Liver (tissue), 9 donors: ENCODE results near the gene NRF1. TPM values are rescaled to one million over a fixed set of nuclear protein-coding genes. Genes with fewer than 3 reads are reported as not detected.

Experiments
- DNase-seq: peaks from one replicate; pipeline ENCODE4 v3.0.0-alpha.2; 2017; ENCODE audit warnings: low spot score
- H3K27ac ChIP-seq, 2 donors: one replicate each; pipeline ENCODE4 v1.7.0; 2013; ENCODE audit warnings: inconsistent platforms in 2 of 2, low read length in 2 of 2, control low read depth in 1 of 2, low read depth in 1 of 2, mild to moderate bottlenecking in 1 of 2
- H3K27me3 ChIP-seq, 4 donors: one replicate each; pipeline versions ENCODE4 v1.6.1 to v1.7.0; 2013; ENCODE audit warnings: low read length in 3 of 4, inconsistent platforms in 1 of 4, mild to moderate bottlenecking in 1 of 4, moderate library complexity in 1 of 4; ENCODE audit not compliant: control insufficient read depth in 4 of 4, insufficient read depth in 4 of 4
- H3K36me3 ChIP-seq, 4 donors: one replicate each; pipeline versions ENCODE4 v1.6.1 to v1.7.0; 2013; ENCODE audit warnings: low read length in 3 of 4, mild to moderate bottlenecking in 3 of 4, low read depth in 1 of 4, moderate library complexity in 1 of 4; ENCODE audit not compliant: control insufficient read depth in 4 of 4, insufficient read depth in 3 of 4
- H3K4me1 ChIP-seq, 4 donors: one replicate each; pipeline versions ENCODE4 v1.6.1 to v1.7.0; 2013; ENCODE audit warnings: low read length in 3 of 4, mild to moderate bottlenecking in 3 of 4, moderate library complexity in 1 of 4; ENCODE audit not compliant: control insufficient read depth in 4 of 4, insufficient read depth in 4 of 4
- H3K4me3 ChIP-seq, 3 donors: one replicate each; pipeline versions ENCODE4 v1.6.1 to v1.7.0; 2013; ENCODE audit warnings: low read length in 3 of 3, control low read depth in 1 of 3, low read depth in 1 of 3, mild to moderate bottlenecking in 1 of 3
- H3K9ac ChIP-seq, 2 donors: one replicate each; pipeline ENCODE4 v1.7.0; 2013; ENCODE audit warnings: low read length in 2 of 2, mild to moderate bottlenecking in 2 of 2, moderate library complexity in 2 of 2, control low read depth in 1 of 2, low read depth in 1 of 2
- H3K9me3 ChIP-seq, 4 donors: one replicate each; pipeline versions ENCODE4 v1.6.1 to v1.7.0; 2013; ENCODE audit warnings: low read length in 3 of 4; ENCODE audit not compliant: control insufficient read depth in 4 of 4
- CTCF ChIP-seq: fragments of 150-350 bp; IDR thresholded peaks from 2 replicates; pipeline ENCODE4 v1.5.1; 2017; ENCODE audit warnings: improper control_type of control experiment, low read depth, low read length; ENCODE audit not compliant: missing input control
- EGR1 ChIP-seq, 2 donors: IDR thresholded peaks; 2 replicates each; pipeline ENCODE4 v1.6.1; 2016 to 2018; ENCODE audit warnings: antibody characterized with exemption in 2 of 2, low read depth in 2 of 2
- FOXA1 ChIP-seq: IDR thresholded peaks from 2 replicates; pipeline ENCODE4 v1.6.1; 2016; ENCODE audit warnings: antibody characterized with exemption
- GABPA ChIP-seq, 2 donors: IDR thresholded peaks in 1 of 2; conservative IDR thresholded peaks in 1 of 2; 2 replicates each; pipeline ENCODE4 v1.6.1; 2016; ENCODE audit warnings: antibody characterized with exemption in 2 of 2, mild to moderate bottlenecking in 1 of 2, moderate library complexity in 1 of 2
- HNF4A ChIP-seq, 2 donors: conservative IDR thresholded peaks; 2 replicates each; pipeline ENCODE4 v1.6.1; 2016; ENCODE audit warnings: antibody characterized with exemption in 2 of 2, mild to moderate bottlenecking in 2 of 2
- HNF4G ChIP-seq: IDR thresholded peaks from 2 replicates; pipeline ENCODE4 v1.6.1; 2016; ENCODE audit warnings: antibody characterized with exemption
- JUND ChIP-seq, 2 donors: IDR thresholded peaks; 2 replicates each; pipeline ENCODE4 v1.6.1; 2016; ENCODE audit warnings: antibody characterized with exemption in 2 of 2
- REST ChIP-seq: IDR thresholded peaks from 2 replicates; pipeline ENCODE4 v1.6.1; 2016; ENCODE audit warnings: antibody characterized with exemption, mild to moderate bottlenecking
- SP1 ChIP-seq: IDR thresholded peaks from 2 replicates; pipeline ENCODE4 v1.6.1; 2018; ENCODE audit warnings: antibody characterized with exemption, mild to moderate bottlenecking
- TAF1 ChIP-seq: conservative IDR thresholded peaks from 2 replicates; pipeline ENCODE4 v1.6.1; 2016; ENCODE audit warnings: antibody characterized with exemption, mild to moderate bottlenecking
- YY1 ChIP-seq: IDR thresholded peaks from 2 replicates; pipeline ENCODE4 v1.6.1; 2016; ENCODE audit warnings: antibody characterized with exemption, mild to moderate bottlenecking
- WGBS: extraction: QIAGEN DNeasy Blood & Tissue Kit; methylation state at CpG from one replicate; pipeline ENCODE4 v1.1.7; 2013; 5-methylcytosine and 5-hydroxymethylcytosine counted together
- polyA plus RNA-seq, 2 donors: library from polyadenylated mRNA; stranded (reverse) in 1 of 2; unstranded in 1 of 2; fragments of 200-250 nt in 1 of 2; fragments of >200 nt in 1 of 2; fragmentation: Nextera tagmentation in 1 of 2; extraction: Ambion mirVana in 1 of 2; gene quantifications; one replicate each; pipeline versions ENCODE4 v1.2.1 to v1.2.3, GENCODE V29; 2013 to 2015
- total RNA-seq, 2 donors: library from RNA; depleted of rRNA; stranded (reverse); fragments of >200 nt; gene quantifications; one replicate each; pipeline ENCODE4 v1.2.3, GENCODE V29; 2014
- TF ChIP-seq, protein P1 (sequence below): IDR thresholded peaks from 2 replicates; pipeline ENCODE4 v1.6.1; 2016; ENCODE audit warnings: antibody characterized with exemption
- TF ChIP-seq, protein P2 (sequence below): IDR thresholded peaks from 2 replicates; pipeline ENCODE4 v1.6.1; 2016; ENCODE audit warnings: antibody characterized with exemption
- TF ChIP-seq, protein P3 (sequence below): IDR thresholded peaks from 2 replicates; pipeline ENCODE4 v1.6.1; 2016; ENCODE audit warnings: antibody characterized with exemption
- donor health status: healthy.
- donor health status: healthy.
- donor health status: healthy.
- donor health status: healthy.
- donor health status: healthy.

NRF1 gene
- total and polyA plus RNA-seq, 4 donors: 1.3 to 14.8 (median 5.3) TPM

GRCh38 chr7:129774871-129775694 lies 163.6 kb downstream of the NRF1 start:
- no peak overlapping the region for H3K27ac ChIP-seq
- H3K9ac ChIP-seq: no peak overlapping the region
- H3K9me3 ChIP-seq: no peaks in the 10 kb centered on the region
- H3K36me3 ChIP-seq: no peaks in the 10 kb centered on the region
- H3K27me3 ChIP-seq: peaks cover 2 to 8% (median 6%) of the 10 kb centered on the region in 4 donors
- peaks cover 5 to 15% (median 9%) of the 10 kb centered on the region in 4 donors for H3K4me1 ChIP-seq
- whole genome bisulfite sequencing: 92% methylated on average over 18 of the region's 18 CpGs
- no peak for DNase-seq
- H3K4me3 ChIP-seq: no peak overlapping the region
- TF ChIP-seq REST: no peak
- no peak for TF ChIP-seq SP1
- TF ChIP-seq FOXA1: no peak
- no peak for TF ChIP-seq HNF4G
- TF ChIP-seq EGR1 (IDR thresholded peaks at IDR 0.05; ENCODE audit: low read depth in 2 of 2): no peak
- no peak for TF ChIP-seq CTCF
- no peak for TF ChIP-seq TAF1
- TF ChIP-seq, protein P1, sequence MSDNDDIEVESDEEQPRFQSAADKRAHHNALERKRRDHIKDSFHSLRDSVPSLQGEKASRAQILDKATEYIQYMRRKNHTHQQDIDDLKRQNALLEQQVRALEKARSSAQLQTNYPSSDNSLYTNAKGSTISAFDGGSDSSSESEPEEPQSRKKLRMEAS: no peak
- no peak for TF ChIP-seq HNF4A (conservative IDR thresholded peaks at IDR 0.05)
- no peak for TF ChIP-seq YY1
- TF ChIP-seq, protein P2, sequence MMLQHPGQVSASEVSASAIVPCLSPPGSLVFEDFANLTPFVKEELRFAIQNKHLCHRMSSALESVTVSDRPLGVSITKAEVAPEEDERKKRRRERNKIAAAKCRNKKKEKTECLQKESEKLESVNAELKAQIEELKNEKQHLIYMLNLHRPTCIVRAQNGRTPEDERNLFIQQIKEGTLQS: no peak
- no peak for TF ChIP-seq GABPA (IDR thresholded peaks at IDR 0.05 in 1 of 2, conservative IDR thresholded peaks at IDR 0.05 in 1 of 2)

- H3K27me3 ChIP-seq: peaks cover 3 to 13% (median 6%) of the 10 kb centered on the region in 4 donors
- H3K4me1 ChIP-seq: peaks cover 9 to 20% (median 14%) of the 10 kb centered on the region in 4 donors
- H3K9ac ChIP-seq: no peak overlapping the region
- no peak overlapping the region for H3K4me3 ChIP-seq
- DNase-seq: no peak
- H3K27ac ChIP-seq: no peak overlapping the region
- WGBS: 86% methylated on average over 12 of the region's 12 CpGs
- no peaks in the 10 kb centered on the region for H3K36me3 ChIP-seq
- H3K9me3 ChIP-seq: no peaks in the 10 kb centered on the region
- TF ChIP-seq, protein P3, sequence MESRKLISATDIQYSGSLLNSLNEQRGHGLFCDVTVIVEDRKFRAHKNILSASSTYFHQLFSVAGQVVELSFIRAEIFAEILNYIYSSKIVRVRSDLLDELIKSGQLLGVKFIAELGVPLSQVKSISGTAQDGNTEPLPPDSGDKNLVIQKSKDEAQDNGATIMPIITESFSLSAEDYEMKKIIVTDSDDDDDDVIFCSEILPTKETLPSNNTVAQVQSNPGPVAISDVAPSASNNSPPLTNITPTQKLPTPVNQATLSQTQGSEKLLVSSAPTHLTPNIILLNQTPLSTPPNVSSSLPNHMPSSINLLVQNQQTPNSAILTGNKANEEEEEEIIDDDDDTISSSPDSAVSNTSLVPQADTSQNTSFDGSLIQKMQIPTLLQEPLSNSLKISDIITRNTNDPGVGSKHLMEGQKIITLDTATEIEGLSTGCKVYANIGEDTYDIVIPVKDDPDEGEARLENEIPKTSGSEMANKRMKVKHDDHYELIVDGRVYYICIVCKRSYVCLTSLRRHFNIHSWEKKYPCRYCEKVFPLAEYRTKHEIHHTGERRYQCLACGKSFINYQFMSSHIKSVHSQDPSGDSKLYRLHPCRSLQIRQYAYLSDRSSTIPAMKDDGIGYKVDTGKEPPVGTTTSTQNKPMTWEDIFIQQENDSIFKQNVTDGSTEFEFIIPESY: no peak
- no peak for TF ChIP-seq TAF1
- no peak for TF ChIP-seq HNF4A (conservative IDR thresholded peaks at IDR 0.05)
- TF ChIP-seq, protein P1: no peak
- no peak for TF ChIP-seq REST
- TF ChIP-seq JUND (IDR thresholded peaks at IDR 0.05): no peak
- no peak for TF ChIP-seq CTCF
- TF ChIP-seq GABPA (IDR thresholded peaks at IDR 0.05 in 1 of 2, conservative IDR thresholded peaks at IDR 0.05 in 1 of 2): no peak
These were observed 164.3 kb downstream of the NRF1 start for GRCh38 chr7:129775695-129776361.
